K562 (cell line): ENCODE measurements around the gene OR7G1. TPM values are rescaled to one million over a fixed set of nuclear protein-coding genes. Genes with fewer than 3 reads are reported as not detected.

Experiments
- HMG20B ChIP-seq: fragments of 250-450 bp; sonication (Bioruptor Pico); IDR thresholded peaks from 2 replicates; pipeline ENCODE4 v1.5.0; 2021; ENCODE audit warnings: mild to moderate bottlenecking
- HNRNPLL ChIP-seq: fragments of 200-400 bp; formaldehyde crosslinking; IDR thresholded peaks from 2 replicates; pipeline ENCODE4 v1.6.1; 2017; ENCODE audit warnings: low read length, low read depth, mild to moderate bottlenecking; ENCODE audit not compliant: poor library complexity, severe bottlenecking
- NFATC3 ChIP-seq: fragments of 450-650 bp; IDR thresholded peaks from 2 replicates; pipeline ENCODE4 v1.6.1; 2017; ENCODE audit warnings: mild to moderate bottlenecking
- PHF8 ChIP-seq: fragments of 200-600 bp; sonication (generic); IDR thresholded peaks from 2 replicates; pipeline ENCODE4 v1.6.1; 2012; ENCODE audit warnings: mixed run types, mild to moderate bottlenecking, inconsistent platforms, low read length, moderate library complexity, borderline replicate concordance
- SRF ChIP-seq, 2 experiments: fragments of 250-450, 450-650 bp in 1 of 2; sonication (Bioruptor Pico) in 1 of 2; sonication (generic) in 1 of 2; formaldehyde crosslinking; IDR thresholded peaks; 2 replicates each; pipeline versions ENCODE4 v1.5.0 to v1.5.1; 2020 to 2022; ENCODE audit warnings: mild to moderate bottlenecking in 1 of 2, missing genetic modification reagents in 1 of 2
- STAT5B ChIP-seq: fragments of 250-450 bp; sonication (Bioruptor Pico); IDR thresholded peaks from 2 replicates; pipeline ENCODE4 v1.8.0; 2021; ENCODE audit warnings: mild to moderate bottlenecking, inconsistent platforms
- TRIM24 ChIP-seq, 2 experiments: fragments of 450-650 bp; IDR thresholded peaks; 2 replicates each; pipeline ENCODE4 v1.6.1; 2016
- polyA plus RNA-seq, 8 experiments: library from polyadenylated mRNA; depleted of rRNA in 4 of 8; stranded (reverse) in 5 of 8; unstranded in 3 of 8; fragments of >200 nt; fragmentation: Nextera tagmentation in 2 of 8; fragmentation: Illumina TruSeq in 1 of 8; extraction: Ambion mirVana in 2 of 8; extraction: Trizol in 1 of 8; gene quantifications; 2 replicates each; pipeline versions ENCODE4 v1.2.1 to v1.2.3, GENCODE V29; 2011 to 2014; ENCODE audit warnings: inconsistent platforms in 1 of 8, missing spikeins in 1 of 8
- total RNA-seq, 7 experiments: library from RNA; depleted of rRNA in 6 of 7; stranded (reverse); fragments of >200 nt in 6 of 7; fragmentation: Illumina TruSeq in 2 of 7; extraction: Trizol in 2 of 7; gene quantifications; 2 replicates each; pipeline versions ENCODE4 v1.2.1 to v1.2.3, GENCODE V29; 2011 to 2021; ENCODE audit warnings: low replicate concordance in 1 of 7
- TF ChIP-seq, protein P1 (sequence below): fragments of 200-800 bp; sonication (Bioruptor generic); IDR thresholded peaks from 2 replicates; pipeline ENCODE4 v1.6.1; 2017; ENCODE audit warnings: missing genetic modification characterization, missing compliant biosample characterization
- TF ChIP-seq, protein P2 (sequence below): sonication (generic); formaldehyde crosslinking; IDR thresholded peaks from 2 replicates; pipeline ENCODE4 v1.8.0; 2023; ENCODE audit warnings: missing genetic modification reagents, mild to moderate bottlenecking, borderline replicate concordance
- TF ChIP-seq, protein P3 (sequence below): fragments of 200-800 bp; sonication (Bioruptor generic); IDR thresholded peaks from 2 replicates; pipeline ENCODE4 v1.6.1; 2017; ENCODE audit warnings: missing genetic modification characterization, missing compliant biosample characterization
- TF ChIP-seq, protein P4 (sequence below), 2 experiments: fragments of 450-650 bp in 1 of 2; sonication (generic) in 1 of 2; formaldehyde crosslinking in 1 of 2; IDR thresholded peaks in 1 of 2; conservative IDR thresholded peaks in 1 of 2; 2 replicates each; pipeline versions ENCODE4 v1.6.1 to v1.8.1; 2016 to 2023; ENCODE audit warnings: mild to moderate bottlenecking in 2 of 2, moderate library complexity in 2 of 2, inconsistent platforms in 1 of 2, missing genetic modification reagents in 1 of 2
- TF ChIP-seq, protein P5 (sequence below): fragments of 250-450 bp; sonication (Bioruptor Pico); IDR thresholded peaks from 2 replicates; pipeline ENCODE4 v1.5.0; 2021
- TF ChIP-seq, protein P6 (sequence below): fragments of 450-650 bp; IDR thresholded peaks from 2 replicates; pipeline ENCODE4 v1.6.1; 2016; ENCODE audit warnings: missing biosample characterization, missing genetic modification characterization

The OR7G1 gene
- total and polyA plus RNA-seq, 9 of the 15 experiments (the other 6 are each of a cell fraction or from before 2014, with no cell fraction given) = not detected

DNA sequence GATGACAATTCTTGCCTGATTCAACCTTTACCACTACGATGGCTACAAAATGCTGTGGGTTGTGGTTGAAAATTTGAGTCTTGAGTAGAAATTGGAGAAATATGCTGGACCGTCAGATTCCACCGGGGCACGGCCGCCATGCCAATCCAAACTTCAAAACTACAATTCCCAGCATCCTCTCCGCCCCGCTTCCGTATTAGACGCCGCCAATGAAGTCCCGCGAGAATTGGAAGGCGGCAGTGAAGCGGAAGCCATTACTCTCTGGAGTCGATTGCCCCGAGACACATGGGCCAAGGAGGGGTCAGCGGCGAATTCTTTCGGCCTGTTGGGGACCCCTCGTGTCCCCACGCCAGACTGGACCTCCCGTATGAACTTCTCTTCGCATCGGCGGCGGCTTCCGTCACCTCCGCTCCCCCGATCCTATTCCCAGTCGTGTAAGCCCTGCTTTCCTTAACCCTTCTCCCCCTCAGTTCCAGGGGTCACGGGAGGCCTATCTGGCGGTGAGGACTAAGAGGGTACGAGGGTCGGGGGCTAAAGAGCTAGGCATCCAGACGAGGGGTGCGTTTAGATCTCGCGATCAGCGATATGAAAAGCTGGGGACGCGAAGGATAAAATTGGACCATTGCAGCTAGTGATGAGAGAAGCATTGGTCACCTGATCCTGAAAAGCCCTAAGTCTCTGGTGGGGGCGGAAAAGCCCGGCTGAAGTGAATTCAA lies 24.8 kb upstream of the OR7G1 start, which contains the start of gene ZNF317 (continued):
- TF ChIP-seq, protein P1, sequence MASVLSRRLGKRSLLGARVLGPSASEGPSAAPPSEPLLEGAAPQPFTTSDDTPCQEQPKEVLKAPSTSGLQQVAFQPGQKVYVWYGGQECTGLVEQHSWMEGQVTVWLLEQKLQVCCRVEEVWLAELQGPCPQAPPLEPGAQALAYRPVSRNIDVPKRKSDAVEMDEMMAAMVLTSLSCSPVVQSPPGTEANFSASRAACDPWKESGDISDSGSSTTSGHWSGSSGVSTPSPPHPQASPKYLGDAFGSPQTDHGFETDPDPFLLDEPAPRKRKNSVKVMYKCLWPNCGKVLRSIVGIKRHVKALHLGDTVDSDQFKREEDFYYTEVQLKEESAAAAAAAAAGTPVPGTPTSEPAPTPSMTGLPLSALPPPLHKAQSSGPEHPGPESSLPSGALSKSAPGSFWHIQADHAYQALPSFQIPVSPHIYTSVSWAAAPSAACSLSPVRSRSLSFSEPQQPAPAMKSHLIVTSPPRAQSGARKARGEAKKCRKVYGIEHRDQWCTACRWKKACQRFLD = no peak
- TF ChIP-seq, protein P2, sequence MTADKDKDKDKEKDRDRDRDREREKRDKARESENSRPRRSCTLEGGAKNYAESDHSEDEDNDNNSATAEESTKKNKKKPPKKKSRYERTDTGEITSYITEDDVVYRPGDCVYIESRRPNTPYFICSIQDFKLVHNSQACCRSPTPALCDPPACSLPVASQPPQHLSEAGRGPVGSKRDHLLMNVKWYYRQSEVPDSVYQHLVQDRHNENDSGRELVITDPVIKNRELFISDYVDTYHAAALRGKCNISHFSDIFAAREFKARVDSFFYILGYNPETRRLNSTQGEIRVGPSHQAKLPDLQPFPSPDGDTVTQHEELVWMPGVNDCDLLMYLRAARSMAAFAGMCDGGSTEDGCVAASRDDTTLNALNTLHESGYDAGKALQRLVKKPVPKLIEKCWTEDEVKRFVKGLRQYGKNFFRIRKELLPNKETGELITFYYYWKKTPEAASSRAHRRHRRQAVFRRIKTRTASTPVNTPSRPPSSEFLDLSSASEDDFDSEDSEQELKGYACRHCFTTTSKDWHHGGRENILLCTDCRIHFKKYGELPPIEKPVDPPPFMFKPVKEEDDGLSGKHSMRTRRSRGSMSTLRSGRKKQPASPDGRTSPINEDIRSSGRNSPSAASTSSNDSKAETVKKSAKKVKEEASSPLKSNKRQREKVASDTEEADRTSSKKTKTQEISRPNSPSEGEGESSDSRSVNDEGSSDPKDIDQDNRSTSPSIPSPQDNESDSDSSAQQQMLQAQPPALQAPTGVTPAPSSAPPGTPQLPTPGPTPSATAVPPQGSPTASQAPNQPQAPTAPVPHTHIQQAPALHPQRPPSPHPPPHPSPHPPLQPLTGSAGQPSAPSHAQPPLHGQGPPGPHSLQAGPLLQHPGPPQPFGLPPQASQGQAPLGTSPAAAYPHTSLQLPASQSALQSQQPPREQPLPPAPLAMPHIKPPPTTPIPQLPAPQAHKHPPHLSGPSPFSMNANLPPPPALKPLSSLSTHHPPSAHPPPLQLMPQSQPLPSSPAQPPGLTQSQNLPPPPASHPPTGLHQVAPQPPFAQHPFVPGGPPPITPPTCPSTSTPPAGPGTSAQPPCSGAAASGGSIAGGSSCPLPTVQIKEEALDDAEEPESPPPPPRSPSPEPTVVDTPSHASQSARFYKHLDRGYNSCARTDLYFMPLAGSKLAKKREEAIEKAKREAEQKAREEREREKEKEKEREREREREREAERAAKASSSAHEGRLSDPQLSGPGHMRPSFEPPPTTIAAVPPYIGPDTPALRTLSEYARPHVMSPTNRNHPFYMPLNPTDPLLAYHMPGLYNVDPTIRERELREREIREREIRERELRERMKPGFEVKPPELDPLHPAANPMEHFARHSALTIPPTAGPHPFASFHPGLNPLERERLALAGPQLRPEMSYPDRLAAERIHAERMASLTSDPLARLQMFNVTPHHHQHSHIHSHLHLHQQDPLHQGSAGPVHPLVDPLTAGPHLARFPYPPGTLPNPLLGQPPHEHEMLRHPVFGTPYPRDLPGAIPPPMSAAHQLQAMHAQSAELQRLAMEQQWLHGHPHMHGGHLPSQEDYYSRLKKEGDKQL (CRISPR knock-in tag) = no peak
- TF ChIP-seq, protein P3, sequence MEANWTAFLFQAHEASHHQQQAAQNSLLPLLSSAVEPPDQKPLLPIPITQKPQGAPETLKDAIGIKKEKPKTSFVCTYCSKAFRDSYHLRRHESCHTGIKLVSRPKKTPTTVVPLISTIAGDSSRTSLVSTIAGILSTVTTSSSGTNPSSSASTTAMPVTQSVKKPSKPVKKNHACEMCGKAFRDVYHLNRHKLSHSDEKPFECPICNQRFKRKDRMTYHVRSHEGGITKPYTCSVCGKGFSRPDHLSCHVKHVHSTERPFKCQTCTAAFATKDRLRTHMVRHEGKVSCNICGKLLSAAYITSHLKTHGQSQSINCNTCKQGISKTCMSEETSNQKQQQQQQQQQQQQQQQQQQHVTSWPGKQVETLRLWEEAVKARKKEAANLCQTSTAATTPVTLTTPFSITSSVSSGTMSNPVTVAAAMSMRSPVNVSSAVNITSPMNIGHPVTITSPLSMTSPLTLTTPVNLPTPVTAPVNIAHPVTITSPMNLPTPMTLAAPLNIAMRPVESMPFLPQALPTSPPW = no peak; the same call in 1 of the 2 replicates
- TF ChIP-seq HMG20B (CRISPR knock-in tag) (no peak), NFATC3 (no peak), HNRNPLL (peak; percentile 35), STAT5B (no peak), PHF8 (peak; percentile 100), TRIM24 (IDR thresholded peaks at IDR 0.05) (no peak), SRF (CRISPR knock-in tag; IDR thresholded peaks at IDR 0.05) (no peak)
- TF ChIP-seq, protein P4, sequence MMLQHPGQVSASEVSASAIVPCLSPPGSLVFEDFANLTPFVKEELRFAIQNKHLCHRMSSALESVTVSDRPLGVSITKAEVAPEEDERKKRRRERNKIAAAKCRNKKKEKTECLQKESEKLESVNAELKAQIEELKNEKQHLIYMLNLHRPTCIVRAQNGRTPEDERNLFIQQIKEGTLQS (IDR thresholded peaks at IDR 0.05) = no peak
- TF ChIP-seq, protein P4 (CRISPR knock-in tag; conservative IDR thresholded peaks at IDR 0.05) = no peak
- TF ChIP-seq, protein P5, sequence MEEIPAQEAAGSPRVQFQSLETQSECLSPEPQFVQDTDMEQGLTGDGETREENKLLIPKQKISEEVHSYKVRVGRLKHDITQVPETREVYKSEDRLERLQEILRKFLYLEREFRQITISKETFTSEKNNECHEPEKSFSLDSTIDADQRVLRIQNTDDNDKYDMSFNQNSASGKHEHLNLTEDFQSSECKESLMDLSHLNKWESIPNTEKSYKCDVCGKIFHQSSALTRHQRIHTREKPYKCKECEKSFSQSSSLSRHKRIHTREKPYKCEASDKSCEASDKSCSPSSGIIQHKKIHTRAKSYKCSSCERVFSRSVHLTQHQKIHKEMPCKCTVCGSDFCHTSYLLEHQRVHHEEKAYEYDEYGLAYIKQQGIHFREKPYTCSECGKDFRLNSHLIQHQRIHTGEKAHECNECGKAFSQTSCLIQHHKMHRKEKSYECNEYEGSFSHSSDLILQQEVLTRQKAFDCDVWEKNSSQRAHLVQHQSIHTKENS (CRISPR knock-in tag) = no peak
- TF ChIP-seq, protein P6, sequence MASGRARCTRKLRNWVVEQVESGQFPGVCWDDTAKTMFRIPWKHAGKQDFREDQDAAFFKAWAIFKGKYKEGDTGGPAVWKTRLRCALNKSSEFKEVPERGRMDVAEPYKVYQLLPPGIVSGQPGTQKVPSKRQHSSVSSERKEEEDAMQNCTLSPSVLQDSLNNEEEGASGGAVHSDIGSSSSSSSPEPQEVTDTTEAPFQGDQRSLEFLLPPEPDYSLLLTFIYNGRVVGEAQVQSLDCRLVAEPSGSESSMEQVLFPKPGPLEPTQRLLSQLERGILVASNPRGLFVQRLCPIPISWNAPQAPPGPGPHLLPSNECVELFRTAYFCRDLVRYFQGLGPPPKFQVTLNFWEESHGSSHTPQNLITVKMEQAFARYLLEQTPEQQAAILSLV (tag) = no peak
